Chondrocyte (in vitro differentiated cells): ENCODE results near the gene DIP2C. TPM values are rescaled to one million over a fixed set of nuclear protein-coding genes. Genes with fewer than 3 reads are reported as not detected.
A peak's percentile ranks its signal among the peaks of the same experiment; 100 is the strongest.
"Not testable (repeated sequence)": the region's sequence is repeated elsewhere in the genome, so short reads cannot be mapped to it uniquely, and the experiment has no call there.

ENCODE experiments used
- DNase-seq: peaks from one replicate; pipeline ENCODE4 v3.0.0; 2021; ENCODE audit warnings: mixed read lengths, low spot score
- H3K27ac Mint-ChIP-seq: one replicate; pipeline ENCODE4 v1.8.0; 2021; ENCODE audit warnings: mild to moderate bottlenecking, moderate library complexity, mixed read lengths; ENCODE audit not compliant: unreplicated experiment
- H3K27me3 Mint-ChIP-seq: 2 replicates; pipeline ENCODE4 v1.8.0; 2021; ENCODE audit warnings: low read depth, mixed read lengths
- H3K36me3 Mint-ChIP-seq: 2 replicates; pipeline ENCODE4 v1.8.0; 2021; ENCODE audit warnings: low read depth, mixed read lengths
- H3K4me1 Mint-ChIP-seq: 2 replicates; pipeline ENCODE4 v1.8.0; 2021; ENCODE audit warnings: low read depth, mild to moderate bottlenecking, mixed read lengths
- H3K4me3 Mint-ChIP-seq: one replicate; pipeline ENCODE4 v1.8.0; 2021; ENCODE audit warnings: mild to moderate bottlenecking, moderate library complexity, mixed read lengths; ENCODE audit not compliant: unreplicated experiment
- H3K9me3 Mint-ChIP-seq: 2 replicates; pipeline ENCODE4 v1.8.0; 2021; ENCODE audit warnings: low read depth, mixed read lengths
- CTCF ChIP-seq: fragments of 200-600 bp; sonication (generic); IDR thresholded peaks from 2 replicates; pipeline ENCODE4 v1.5.0; 2021; ENCODE audit warnings: antibody characterized with exemption, mild to moderate bottlenecking, moderate library complexity
- total RNA-seq: library from RNA; stranded (reverse); gene quantifications from 3 replicates; pipeline ENCODE4 v1.2.1, GENCODE V29; 2021

DIP2C gene
- total RNA-seq, 1 donor from 2014 or later = 47.9 TPM

GRCh38 chr10:662223-662605 is 27.3 kb downstream of the DIP2C start:
- H3K27ac Mint-ChIP-seq = peak overlapping the region; percentile 85
- no peaks in the 10 kb centered on the region for H3K9me3 Mint-ChIP-seq
- H3K36me3 Mint-ChIP-seq = no peaks in the 10 kb centered on the region
- no peaks in the 10 kb centered on the region for H3K27me3 Mint-ChIP-seq
- peaks cover 57% of the 10 kb centered on the region for H3K4me1 Mint-ChIP-seq
- H3K4me3 Mint-ChIP-seq = no peak overlapping the region
- no peak for DNase-seq
- TF ChIP-seq CTCF = no peak

- peak overlapping the region; percentile 93 for H3K27ac Mint-ChIP-seq
- H3K4me3 Mint-ChIP-seq = peak overlapping the region; percentile 12
- H3K9me3 Mint-ChIP-seq = no peaks in the 10 kb centered on the region
- H3K4me1 Mint-ChIP-seq = peaks cover 57% of the 10 kb centered on the region
- H3K27me3 Mint-ChIP-seq = no peaks in the 10 kb centered on the region
- no peak for TF ChIP-seq CTCF
- DNase-seq = no peak
- H3K36me3 Mint-ChIP-seq = no peaks in the 10 kb centered on the region
Measured at GRCh38 chr10:661597-662222, 27.8 kb downstream of the DIP2C start.

DNA sequence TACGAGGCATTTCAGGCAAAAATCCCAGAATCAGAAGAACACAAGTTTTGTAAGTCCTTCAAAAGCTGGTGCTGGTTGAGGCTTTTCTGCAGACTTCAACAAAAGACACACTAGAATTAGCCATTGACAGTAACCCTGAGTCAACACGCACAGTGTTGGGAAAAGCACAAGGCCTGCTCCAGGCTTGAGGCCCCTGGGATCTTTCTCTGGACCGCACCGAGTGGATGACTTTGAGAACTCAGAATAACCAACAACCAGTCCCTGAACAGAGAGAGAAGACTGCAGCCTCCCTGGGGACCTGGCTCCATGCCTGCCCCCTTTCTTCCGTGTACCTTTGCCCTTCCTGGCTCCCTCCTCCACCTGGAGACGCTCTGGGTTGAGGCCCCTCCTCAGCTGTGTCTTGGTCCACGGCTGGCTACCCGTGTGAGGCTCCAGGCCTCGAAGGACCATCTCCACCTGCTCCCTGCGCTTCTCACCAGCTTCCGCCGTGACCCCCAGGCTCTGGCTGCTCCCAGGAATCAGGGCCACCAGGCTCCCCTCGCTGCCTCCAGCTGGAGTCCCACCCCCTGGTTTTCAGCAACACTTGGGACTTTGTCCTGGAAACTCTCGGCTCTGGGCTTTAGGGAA is 28.4 kb downstream of the DIP2C start:
- H3K36me3 Mint-ChIP-seq = no peaks in the 10 kb centered on the region
- no peak for DNase-seq
- peak overlapping the region; percentile 93 for H3K27ac Mint-ChIP-seq
- peaks cover 57% of the 10 kb centered on the region for H3K4me1 Mint-ChIP-seq
- H3K4me3 Mint-ChIP-seq = peak overlapping the region; percentile 12
- TF ChIP-seq CTCF = no peak
- H3K27me3 Mint-ChIP-seq = no peaks in the 10 kb centered on the region
- no peaks in the 10 kb centered on the region for H3K9me3 Mint-ChIP-seq

- H3K9me3 Mint-ChIP-seq = no peaks in the 10 kb centered on the region
- no peak overlapping the region for H3K4me3 Mint-ChIP-seq
- no peaks in the 10 kb centered on the region for H3K27me3 Mint-ChIP-seq
- H3K36me3 Mint-ChIP-seq = no peaks in the 10 kb centered on the region
- H3K27ac Mint-ChIP-seq = peak overlapping the region; percentile 93
- H3K4me1 Mint-ChIP-seq = peaks cover 54% of the 10 kb centered on the region
- DNase-seq = no peak
- no peak for TF ChIP-seq CTCF
Measured at GRCh38 chr10:660413-660969, 29.0 kb downstream of the DIP2C start.

DNA sequence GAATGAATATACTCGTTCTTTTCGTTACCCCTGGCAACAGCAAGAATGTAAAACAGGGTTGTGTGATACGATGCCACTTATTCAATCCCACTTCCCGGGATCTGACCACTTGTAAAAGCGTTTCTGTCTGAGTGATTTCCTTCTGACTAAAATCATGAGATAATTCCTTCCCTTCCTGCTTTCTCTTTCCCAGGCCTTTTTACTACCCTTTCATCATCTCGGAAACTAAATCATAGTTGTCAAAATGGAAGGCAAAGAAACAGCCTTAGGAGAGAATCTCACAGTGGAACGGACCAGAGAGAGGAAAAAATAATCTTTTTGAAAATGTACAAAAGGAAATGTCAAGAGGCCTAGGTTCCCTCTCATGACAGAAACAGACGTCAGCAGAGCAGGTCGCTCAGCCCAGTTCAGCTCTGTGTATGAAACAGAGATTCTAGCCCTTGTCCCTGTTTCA is 29.8 kb downstream of the DIP2C start:
- no peaks in the 10 kb centered on the region for H3K36me3 Mint-ChIP-seq
- peak overlapping the region; percentile 93 for H3K27ac Mint-ChIP-seq
- no peak for DNase-seq
- peak overlapping the region; percentile 16 for H3K4me3 Mint-ChIP-seq
- peaks cover 52% of the 10 kb centered on the region for H3K4me1 Mint-ChIP-seq
- no peaks in the 10 kb centered on the region for H3K9me3 Mint-ChIP-seq
- no peak for TF ChIP-seq CTCF
- no peaks in the 10 kb centered on the region for H3K27me3 Mint-ChIP-seq

- H3K4me3 Mint-ChIP-seq, DNase-seq, H3K36me3 Mint-ChIP-seq, H3K9me3 Mint-ChIP-seq, H3K27me3 Mint-ChIP-seq, H3K27ac Mint-ChIP-seq: not testable (repeated sequence)
- peaks cover 45% of the 10 kb centered on the region for H3K4me1 Mint-ChIP-seq
Measured at GRCh38 chr10:657816-658350, 31.6 kb downstream of the DIP2C start.
